ENCODE measurements around the gene RTP4. TPM values are rescaled to one million over a fixed set of nuclear protein-coding genes. Genes with fewer than 3 reads are reported as not detected.
A peak's percentile ranks its signal among the peaks of the same experiment; 100 is the strongest.

RTP4 gene, protein sequence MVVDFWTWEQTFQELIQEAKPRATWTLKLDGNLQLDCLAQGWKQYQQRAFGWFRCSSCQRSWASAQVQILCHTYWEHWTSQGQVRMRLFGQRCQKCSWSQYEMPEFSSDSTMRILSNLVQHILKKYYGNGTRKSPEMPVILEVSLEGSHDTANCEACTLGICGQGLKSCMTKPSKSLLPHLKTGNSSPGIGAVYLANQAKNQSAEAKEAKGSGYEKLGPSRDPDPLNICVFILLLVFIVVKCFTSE
- total RNA-seq = not detected in 2 replicates
- long read RNA-seq = 0 reads

DNA sequence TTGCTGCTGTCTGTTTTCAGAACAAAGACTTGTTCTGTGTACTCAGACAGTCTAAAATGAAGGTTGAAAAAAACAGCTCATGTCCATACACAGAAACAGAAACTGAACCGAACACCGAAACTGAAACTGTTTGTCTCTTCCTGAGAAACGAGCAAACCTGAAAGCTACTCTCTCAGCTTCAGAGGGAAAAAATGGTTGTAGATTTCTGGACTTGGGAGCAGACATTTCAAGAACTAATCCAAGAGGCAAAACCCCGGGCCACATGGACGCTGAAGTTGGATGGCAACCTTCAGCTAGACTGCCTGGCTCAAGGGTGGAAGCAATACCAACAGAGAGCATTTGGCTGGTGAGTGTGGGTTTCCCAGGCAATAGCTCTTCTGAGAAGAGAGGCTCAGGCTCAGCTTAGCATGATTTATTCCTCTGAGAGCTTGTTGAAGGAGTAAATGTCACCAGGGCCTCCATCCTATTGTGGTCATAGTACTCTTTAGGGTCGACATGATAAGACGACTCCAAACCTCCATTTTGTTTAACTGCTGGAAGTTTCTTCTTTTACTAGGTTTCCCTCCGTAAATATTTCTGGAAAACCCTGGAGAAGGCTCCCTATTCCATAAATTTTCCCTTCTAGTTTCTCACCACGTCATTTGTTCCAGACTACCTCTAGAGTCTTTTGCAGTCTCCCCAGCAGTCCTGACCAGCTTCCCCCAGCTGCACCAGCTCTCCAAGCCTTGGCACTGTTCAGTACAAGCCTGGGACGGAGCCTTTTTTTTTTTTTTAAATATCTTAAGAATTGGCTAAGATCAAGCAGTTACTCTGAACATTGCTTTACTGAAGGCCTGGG lies at the start of gene RTP4:
Gene RTP4 (plus strand): TSS at position 135 of the 838 bp plus-strand sequence. CDS start 57 bp downstream, at position 192.
- Mint-ChIP-seq H3K27me3 (peaks cover 4% of the 10 kb centered on the region), H3K4me3 (ENCODE audit: low read depth) (no peak within 1 kb of the TSS), H3K4me1 (ENCODE audit: low read depth) (no peaks in the 10 kb centered on the region), H3K36me3 (ENCODE audit: insufficient read depth) (no peaks in the 10 kb centered on the region), H3K27ac (no peak within 1 kb of the TSS), H3K9me3 (ENCODE audit: low read depth) (no peaks in the 10 kb centered on the region)
- no peak for DNase-seq (ENCODE audit: low spot score, unreplicated experiment)
- TF ChIP-seq, protein P1, sequence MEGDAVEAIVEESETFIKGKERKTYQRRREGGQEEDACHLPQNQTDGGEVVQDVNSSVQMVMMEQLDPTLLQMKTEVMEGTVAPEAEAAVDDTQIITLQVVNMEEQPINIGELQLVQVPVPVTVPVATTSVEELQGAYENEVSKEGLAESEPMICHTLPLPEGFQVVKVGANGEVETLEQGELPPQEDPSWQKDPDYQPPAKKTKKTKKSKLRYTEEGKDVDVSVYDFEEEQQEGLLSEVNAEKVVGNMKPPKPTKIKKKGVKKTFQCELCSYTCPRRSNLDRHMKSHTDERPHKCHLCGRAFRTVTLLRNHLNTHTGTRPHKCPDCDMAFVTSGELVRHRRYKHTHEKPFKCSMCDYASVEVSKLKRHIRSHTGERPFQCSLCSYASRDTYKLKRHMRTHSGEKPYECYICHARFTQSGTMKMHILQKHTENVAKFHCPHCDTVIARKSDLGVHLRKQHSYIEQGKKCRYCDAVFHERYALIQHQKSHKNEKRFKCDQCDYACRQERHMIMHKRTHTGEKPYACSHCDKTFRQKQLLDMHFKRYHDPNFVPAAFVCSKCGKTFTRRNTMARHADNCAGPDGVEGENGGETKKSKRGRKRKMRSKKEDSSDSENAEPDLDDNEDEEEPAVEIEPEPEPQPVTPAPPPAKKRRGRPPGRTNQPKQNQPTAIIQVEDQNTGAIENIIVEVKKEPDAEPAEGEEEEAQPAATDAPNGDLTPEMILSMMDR (IDR thresholded peaks at IDR 0.05; ENCODE audit: unreplicated experiment) = no peak

DNA sequence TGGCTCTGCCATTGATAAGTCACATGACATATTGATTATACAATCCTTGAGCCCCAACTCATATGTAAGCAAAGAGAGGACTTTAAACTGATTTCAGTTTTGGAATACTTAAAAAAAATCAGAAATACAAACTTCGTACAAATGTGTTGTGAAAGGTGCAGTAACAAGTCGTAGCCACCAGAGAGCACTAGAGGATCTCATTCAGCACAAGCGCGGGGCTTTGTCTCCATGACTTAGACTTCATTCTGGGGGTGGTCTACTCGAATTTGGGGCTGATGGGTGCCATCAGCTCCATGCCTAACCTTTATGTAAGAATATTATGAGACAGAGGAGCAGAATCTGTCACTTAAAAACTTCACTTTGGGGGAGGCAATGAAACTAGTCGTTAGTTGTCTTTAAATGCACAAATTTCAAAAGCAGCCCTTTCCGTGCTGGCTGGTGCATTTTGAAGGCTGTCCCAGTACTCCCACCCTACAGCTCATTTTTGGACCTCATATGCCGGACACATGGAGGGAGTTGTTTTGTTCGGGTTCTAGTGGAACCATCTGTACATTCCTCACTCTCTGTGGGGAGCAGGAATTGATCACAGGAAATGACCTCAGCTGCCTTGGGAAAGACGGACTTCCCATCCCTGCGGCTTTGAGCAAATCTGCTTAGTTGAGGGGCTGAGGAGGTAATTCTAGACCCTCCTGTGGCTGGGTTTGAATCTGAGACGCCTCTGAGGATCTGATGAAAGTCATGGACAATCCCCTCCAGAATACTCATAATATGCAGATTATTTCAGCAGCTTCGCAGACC lies 49.2 kb upstream of the RTP4 start:
- DNase-seq (ENCODE audit: low spot score, unreplicated experiment) = peak; percentile 31
- Mint-ChIP-seq H3K4me3 (ENCODE audit: low read depth) (peak overlapping the region; percentile 15), H3K36me3 (ENCODE audit: insufficient read depth) (no peaks in the 10 kb centered on the region), H3K27me3 (peaks cover 30% of the 10 kb centered on the region), H3K9me3 (ENCODE audit: low read depth) (no peaks in the 10 kb centered on the region), H3K4me1 (ENCODE audit: low read depth) (peaks cover 9% of the 10 kb centered on the region), H3K27ac (peak overlapping the region; percentile 15)
- TF ChIP-seq, protein P1 (IDR thresholded peaks at IDR 0.05; ENCODE audit: unreplicated experiment) = peak; percentile 94

DNA sequence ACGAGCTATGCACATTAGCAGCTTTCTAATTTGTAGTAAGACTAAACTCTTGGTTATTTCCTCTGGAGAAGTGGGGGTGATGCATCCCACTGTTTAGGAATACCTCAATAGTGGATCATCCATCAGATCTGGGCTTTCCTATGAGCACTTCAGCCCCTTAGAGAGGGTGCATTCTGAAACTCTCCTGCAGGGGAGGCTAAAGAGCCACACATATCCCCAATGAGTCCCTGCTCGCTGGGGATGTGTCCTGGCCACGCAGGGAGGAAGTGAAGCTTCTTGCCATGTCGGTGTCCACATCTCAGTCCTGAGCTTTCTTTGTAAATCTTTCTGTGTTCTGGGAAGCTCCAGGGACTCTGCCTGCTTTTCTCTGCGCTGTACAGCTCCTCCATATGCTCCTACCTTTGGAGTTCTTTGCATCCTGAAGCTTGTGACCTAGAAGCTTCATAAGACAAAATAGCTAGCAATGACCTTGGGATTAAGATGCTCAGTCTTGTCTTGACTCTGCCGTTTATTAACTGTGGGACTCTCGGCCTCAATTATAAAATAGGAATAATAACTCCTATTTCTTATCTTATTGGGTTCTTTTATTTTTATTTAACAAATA lies 48.4 kb upstream of the RTP4 start:
- TF ChIP-seq, protein P1 (IDR thresholded peaks at IDR 0.05; ENCODE audit: unreplicated experiment) = peak; percentile 85
- Mint-ChIP-seq H3K9me3 (ENCODE audit: low read depth) (no peaks in the 10 kb centered on the region), H3K36me3 (ENCODE audit: insufficient read depth) (no peaks in the 10 kb centered on the region), H3K27me3 (peaks cover 24% of the 10 kb centered on the region), H3K4me1 (ENCODE audit: low read depth) (peaks cover 9% of the 10 kb centered on the region), H3K4me3 (ENCODE audit: low read depth) (no peak overlapping the region), H3K27ac (no peak overlapping the region)
- peak; percentile 51 for DNase-seq (ENCODE audit: low spot score, unreplicated experiment)

DNA sequence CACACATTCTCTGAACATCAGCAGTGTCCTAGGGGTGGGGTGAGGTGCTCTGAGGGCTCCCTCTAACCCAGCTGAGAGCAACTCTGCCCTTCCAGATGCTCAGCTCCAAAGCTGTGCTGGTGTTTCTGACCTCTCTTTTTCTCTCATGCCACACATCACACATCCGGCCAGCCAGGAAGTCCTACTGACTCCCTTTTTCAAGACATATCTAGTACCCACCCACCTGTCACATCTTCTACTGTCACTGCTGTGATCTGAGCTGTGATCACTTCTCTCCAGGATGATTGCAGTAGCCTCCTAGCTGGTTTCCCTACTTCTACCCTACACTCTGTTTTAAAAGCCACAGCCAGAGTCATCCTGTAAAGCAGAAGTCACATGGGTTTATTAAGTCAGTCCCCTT lies 46.4 kb upstream of the RTP4 start:
- Mint-ChIP-seq H3K9me3 (ENCODE audit: low read depth) (no peaks in the 10 kb centered on the region), H3K36me3 (ENCODE audit: insufficient read depth) (no peaks in the 10 kb centered on the region), H3K4me3 (ENCODE audit: low read depth) (no peak overlapping the region), H3K27ac (peak overlapping the region; percentile 33), H3K27me3 (peaks cover 15% of the 10 kb centered on the region), H3K4me1 (ENCODE audit: low read depth) (peaks cover 9% of the 10 kb centered on the region)
- DNase-seq (ENCODE audit: low spot score, unreplicated experiment) = no peak
- TF ChIP-seq, protein P1 (IDR thresholded peaks at IDR 0.05; ENCODE audit: unreplicated experiment) = no peak
